ENCODE results near the gene GRIK3.

The GRIK3 gene

DNA sequence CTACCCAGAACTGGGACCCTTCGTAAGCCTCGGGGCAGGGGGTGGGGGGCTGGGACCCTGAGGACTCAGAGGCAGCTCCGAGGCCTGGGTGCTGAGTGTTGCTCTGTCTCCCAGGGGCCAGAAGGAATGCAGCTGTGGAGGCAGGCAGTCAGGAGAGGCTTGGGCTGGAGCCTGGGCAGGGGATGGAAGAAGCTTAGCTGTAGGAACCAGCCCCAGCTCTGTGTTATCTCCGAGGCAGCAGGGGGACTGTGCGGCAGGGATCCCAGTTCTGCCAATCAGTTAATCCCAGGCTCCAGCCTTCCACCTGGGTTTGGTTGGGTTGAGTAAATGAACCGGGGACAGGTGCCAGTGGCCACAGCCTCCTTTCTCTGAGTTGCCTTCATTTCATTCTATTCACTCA is 8.2 kb upstream of the GRIK3 start:
- DNase-seq: no peak

DNA sequence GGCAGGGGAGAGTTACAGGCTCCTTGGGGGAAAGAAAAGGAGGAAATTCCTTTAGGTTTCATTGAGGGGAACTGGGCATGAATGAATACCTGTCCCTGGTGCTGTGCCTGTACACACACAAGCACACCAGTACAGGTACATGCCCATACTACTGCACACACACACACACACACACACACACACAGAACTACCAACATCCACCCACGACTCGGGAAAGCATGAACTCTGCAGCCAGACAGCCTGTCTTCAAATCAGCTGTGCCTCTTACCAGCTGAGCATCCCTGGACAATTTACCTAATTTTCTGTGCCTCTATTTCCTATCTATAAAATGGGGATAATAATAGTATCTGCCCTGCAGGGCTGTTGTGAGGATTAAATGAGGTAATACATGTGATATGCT is 7.2 kb upstream of the GRIK3 start:
- no peak for DNase-seq

DNA sequence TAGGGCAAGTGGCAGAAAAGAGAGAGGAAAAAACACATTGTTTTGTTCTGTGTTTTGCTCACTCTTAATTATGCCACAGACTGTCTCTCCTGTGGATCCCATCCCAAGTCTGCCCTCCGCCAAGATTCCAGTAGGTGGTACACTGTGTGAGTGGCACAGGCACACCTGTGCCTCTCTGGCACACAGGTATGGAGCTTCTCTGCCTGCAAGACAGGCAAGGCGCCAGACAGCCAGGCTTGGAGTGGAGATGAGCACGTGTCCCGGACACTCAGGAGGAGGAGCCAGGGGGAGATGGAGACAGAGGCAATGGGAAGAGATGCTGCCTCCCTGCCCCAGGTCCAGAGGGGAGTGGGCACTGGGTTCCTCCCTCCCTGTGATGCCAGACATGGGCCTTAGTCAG is 6.5 kb upstream of the GRIK3 start:
- DNase-seq: no peak

DNA sequence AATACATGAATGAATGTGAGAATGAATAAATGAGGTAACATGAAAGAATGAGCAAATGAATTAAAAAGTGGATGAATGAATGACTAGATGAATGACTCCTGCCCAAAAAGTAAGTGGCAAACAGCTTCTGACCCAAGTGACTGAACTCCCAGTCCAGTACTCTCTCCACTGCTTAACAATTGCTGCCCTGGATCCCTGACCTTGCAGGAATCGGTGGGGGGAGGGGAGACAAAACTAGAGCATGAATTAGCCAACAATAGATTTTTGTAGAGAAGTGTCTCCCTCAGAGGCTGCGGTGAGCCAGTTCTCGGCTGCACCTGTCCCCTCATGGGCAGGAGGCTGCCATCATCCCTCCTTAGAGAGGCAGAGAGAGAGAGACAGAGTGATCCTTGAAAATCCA is 5.9 kb upstream of the GRIK3 start:
- DNase-seq: no peak

DNA sequence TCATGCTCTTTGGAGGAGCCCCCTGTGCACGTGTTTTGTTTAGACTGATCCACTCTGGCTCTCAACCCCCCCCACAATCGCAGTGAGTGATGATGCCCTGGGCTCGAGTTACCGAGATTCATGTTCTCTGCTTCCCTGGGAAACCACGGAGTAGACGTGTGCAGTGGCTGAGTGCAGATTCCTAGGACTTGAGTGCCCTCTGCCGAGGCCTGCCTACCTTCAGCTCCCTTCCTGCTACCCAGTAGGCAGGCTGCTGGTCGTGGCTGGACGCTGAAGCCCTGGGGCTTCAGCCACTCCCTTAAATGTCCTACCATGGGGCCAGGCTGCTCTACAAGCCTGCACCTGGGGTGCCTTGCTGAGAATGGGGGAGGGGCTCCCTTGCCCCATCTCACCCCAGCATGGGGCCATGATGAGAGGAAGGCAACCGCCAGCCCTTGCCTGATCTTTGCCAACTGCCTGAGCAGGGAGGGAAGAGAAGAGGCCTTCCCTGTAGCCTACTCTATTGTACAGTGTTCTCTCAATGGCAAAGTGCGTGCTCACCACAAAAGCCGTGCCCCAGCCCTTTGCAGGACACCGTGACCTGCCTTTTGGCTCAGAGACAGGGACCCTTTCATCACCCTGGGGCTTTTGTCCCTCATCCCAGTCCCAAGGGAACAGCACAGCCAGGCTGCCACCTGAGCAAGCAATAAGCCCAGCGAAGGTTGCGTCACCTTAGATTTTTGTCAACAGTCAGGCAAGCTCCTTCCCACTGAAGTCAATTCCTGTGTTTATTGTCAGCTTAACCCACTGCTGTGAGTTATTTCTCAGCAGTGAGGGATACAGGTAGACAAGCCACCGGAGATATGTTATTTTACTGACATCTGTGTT is 4.1 kb upstream of the GRIK3 start:
- DNase-seq: peak; percentile 5

DNA sequence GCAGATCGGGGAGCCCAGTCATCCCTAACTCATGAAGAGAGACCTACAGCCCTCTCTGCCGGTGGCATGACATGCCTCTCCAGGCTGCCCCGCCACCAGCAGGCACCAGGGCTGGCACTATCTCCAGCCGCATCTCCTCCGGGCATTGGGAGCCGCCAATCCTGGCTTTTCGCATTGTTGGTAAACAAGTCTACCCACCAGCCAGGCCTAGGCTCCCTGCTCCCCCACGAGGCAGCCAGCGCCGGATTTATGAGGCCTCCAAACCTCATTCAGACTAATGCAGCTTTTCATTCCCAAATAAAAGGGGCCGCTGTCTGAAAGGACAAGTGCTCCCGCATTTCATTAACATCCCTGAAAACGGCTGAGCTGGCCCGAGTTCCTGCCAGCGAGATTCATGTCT is 3.4 kb upstream of the GRIK3 start:
- no peak for DNase-seq

DNA sequence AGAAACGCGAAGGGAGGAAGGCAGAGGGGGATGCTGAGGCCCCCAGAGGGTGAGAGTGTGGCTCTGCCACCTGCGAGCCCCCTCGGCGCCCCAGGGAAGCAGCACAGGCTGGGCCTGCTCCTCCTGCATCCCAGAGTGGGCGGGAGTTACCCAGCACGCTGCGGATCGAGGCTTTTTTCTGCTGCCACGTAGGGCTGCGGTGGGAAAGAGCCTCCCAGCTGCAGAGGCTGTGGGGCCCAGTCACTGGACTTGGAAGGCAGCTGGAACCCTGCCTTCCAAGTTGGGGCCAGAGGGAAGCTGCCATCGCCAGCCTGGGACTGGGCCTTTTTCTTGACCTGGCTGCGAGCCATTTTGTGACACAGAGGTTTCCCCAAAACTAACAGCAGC is 2.3 kb upstream of the GRIK3 start:
- no peak for DNase-seq

DNA sequence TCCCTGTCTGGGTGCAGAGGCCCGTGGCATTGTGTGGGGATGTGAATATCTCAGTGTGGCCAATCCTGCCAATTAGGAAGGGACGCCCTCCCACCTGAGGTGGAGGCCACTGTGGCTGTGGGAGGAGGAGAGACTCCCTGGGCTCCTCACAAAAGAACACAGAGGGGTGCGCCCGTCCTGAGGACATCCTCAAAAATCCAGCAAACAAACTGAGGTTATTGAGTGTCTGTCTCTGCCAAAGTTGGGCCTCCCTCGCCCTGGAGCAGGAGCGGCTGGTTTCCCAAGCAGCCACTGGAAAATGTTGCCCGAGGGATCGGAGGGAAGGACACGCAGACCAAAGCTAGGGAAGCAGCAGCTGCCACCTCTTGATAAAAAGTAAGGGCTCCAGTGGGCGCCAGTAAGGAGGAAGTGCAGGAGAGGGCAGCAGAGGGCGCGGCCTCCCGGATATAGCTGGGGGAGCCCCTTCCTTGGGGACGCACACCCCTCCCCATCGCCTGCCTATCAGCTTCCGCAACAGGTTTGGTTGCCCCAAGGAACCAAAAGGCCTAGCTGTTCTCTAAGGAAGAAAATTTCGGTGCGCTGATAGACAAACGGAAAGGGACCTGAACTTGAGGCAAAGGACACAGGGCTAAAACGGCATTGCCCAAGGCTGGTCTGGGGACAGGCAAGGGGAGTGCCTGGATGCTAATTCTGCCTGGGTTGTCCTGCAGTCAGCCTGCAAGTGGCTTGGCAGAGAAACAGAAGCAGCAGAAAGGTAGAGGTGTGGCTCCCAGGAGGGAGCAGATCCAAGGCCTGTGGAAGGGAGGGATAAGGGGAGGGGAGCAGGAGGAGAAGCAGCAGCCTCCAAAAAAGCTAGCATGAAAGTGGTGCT is 1.7 kb upstream of the GRIK3 start:
- DNase-seq: peak; percentile 61

DNA sequence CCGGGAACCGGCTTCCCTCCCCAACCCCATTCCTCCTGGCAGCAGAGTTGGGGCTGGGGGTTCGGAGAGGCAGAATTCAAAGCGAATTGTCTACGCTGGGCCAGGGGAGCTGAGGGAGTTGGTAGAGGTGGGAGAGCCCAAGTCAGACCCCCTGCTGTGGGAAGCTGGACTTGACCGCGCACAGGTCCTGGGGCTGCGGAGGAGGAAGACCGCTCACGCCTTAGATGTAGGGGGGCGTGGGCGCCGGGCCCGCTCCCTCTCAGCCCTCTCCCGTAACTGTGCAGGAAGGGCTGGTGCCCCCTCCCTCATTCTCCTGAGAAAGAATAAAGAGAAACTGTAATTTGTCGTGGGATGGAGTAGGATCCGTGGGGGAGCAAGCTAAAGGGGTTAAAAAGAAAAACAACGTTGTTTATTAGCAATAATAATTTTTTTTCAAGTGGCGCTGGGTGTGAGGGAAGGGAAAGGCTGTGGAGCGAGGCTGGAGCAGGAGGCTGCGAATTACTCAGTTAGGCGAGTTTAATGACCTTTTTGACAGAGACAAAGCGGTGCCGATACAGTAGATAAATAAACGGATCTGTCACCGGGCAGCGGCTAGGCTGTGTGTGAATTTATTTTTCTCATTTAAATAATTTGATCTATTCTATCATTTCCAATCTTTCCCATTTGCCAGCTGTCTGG is 838 bp upstream of the GRIK3 start:
- DNase-seq: no peak

DNA sequence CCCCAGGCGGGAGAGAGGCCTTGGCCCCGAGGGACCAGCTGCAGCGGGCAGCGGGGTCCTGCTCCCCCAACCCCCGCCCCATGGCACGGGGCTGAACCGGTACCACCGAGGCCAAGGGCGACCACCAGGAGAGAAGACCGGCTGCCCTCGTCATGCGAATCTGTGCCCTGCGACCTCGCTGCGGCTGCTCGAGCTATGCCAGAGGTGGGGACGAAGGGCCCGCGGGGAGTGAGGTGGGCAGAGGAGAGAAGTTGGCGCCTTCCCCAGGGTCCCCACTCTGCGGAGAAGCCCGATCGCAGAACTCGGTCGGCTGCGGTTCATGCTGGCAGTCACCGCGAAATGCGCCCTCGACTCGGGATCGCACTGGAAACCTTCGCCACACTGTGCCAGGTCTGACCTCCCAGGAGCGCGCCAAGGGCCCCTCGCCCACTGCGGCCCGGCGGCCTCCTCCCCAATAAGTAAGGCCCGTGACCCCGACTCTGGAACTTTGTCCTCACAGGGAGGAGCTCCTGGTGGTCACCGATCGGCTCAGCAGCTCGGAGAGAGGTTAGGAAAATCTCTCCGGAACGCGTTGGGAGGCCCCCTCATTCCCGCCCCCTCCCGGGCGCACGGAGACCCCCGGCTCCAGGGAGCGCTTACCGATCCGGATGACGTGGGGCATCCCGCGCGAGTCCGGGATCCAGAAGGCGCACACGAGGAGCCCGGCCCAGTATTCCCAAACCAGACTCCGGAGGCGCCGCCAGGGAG is 787 bp downstream of the GRIK3 start:
- DNase-seq: no peak

DNA sequence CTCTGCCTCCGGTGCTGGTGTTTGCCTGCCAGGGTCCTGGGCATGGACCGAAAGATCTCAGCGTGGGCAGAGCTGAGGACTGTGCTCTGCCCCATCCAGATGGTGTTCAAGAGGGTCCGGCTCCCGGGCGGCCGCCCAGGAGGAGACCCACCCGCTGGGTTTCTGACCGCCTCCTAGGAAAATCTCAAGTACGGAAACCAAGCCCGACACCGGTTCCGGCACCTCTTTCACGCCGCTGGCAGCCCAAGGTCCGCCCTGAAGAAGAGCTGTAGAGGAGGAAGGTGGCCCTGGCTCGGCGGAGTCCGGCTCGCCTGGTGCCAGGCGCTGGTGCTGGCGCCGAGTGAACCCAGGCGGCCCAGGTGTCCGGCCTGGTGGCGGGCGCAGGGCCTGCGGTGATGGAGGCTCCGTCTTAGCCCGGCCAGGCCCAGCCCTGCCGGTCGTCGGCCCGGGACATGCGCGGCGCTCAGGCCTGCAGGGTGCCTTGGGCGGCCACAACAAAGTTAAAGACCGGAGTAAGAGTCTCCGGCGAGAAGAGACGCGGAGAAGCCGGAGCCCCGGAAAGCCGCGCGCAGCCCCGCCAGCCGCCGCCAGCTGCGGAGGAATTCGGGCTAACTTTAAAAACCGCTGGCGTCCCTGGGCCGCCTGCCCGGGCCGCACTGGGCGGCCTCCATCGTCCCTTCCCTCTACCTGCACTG is 1.5 kb downstream of the GRIK3 start:
- DNase-seq: no peak

DNA sequence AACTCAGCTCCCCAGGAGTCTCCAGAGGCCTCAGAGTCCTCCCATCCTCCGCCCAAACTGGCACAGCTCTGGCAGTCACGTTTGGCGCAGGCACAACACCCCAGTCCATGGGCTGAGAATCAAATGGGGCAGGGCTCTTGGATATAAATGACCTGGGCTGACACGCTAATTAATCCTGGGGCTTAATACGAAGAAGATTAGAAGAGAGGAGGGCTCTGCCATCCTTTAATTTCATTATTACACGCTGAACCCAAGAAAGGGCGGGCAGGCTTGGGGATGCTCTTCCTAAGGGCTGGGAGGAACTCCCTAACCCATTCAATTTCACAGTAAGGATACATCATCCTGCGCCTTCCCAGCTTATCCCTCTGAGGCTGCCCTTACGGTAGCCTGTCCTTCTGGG is 2.4 kb downstream of the GRIK3 start:
- no peak for DNase-seq

DNA sequence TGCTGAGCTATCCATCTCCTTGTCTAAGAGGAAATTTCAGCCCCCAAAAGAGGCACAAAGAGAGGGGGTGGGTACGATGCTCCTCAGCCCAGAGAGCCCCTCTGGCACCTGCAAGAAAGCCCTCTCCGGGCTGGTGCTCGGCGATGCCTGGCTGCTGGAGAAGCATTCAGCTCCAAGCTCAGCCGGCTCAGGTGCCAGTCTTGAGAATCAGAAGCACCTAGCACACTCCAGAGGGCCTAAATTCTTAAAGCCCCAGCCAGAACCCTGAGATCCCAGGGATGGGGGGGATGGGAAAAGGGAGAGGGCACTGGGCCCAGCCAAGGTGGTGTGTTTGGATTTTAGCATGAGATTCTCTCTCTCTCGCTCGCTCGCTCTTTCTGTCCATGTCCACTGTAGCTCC is 2.9 kb downstream of the GRIK3 start:
- DNase-seq: no peak

DNA sequence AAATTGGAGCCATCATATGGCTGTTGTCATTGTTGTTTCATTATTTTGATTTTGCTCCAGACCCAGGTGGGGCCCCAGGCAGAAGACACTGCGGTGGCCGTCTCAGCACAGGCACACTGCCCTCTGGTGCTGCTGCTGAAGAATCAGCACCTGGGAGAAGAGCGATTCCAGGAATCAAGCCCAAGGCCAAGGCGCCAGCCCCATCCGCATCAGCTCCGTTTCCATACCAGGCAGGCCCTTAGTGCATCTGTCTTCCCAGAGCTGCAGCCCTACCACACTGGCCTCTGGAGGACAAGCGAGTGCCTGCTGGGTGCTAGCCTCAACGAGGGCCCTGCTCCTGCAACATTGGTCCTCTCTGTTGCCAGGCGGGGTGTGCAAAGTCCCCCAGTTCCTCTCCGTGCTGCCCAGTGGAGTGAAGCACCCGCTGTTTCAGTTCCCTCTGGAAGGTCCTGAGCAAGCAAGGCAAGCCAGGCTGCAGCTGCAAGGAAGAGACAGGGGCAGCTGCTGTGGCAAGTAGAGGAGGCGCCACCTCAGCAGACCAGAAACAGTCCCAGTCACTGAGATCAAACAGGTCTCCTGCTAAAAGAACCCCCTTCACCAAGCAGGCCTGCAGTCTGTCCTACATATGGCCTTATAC is 5.2 kb downstream of the GRIK3 start:
- no peak for DNase-seq

DNA sequence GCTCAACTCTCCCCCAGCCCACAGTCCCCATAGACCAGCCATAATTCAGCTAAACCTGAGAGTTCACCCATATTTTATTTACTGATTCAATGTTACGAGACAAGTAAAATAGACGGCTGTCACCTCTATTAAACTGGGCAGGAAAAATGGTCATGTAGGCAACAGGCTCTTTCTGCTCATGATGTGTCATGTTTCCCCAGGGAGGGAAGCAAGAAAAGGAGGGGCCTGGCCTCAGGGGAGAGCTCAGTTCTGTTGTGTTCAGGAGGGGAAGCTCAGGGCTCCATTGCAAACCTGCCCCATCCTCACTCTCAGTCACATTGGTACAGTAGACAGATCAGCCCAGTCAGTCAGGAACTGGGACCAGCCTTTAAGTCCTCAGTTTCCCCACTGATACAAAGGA is 12.8 kb downstream of the GRIK3 start:
- DNase-seq: no peak

DNA sequence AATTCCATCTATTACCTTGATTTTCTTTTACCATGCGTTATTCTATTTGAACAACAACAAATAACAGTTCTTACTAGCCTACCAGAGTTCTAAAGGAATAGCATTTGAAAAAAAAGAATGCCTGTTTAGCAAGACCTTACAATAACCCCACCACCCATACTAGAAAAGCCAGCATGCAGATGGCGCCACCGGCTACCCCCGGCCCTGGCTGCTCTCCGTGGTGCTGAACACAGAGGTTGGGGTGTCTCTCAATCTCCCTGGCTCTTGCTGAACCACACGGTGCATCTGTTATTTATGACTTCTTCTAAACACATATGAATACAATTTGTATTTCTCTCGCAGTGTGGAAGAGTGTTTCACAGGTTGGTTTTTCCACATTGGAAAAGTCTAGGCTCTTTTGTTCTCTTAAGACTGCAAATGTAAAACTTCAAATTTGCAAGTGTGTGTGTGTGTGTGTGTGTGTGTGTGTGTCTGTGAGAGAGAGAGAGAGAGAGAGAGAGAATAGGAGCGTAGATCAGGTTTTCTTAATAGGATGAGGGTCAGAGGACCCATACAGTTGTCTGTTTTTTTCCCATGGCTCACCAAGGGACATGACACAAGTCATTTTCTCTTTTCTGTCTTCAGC is 13.6 kb downstream of the GRIK3 start:
- DNase-seq: peak; percentile 37

DNA sequence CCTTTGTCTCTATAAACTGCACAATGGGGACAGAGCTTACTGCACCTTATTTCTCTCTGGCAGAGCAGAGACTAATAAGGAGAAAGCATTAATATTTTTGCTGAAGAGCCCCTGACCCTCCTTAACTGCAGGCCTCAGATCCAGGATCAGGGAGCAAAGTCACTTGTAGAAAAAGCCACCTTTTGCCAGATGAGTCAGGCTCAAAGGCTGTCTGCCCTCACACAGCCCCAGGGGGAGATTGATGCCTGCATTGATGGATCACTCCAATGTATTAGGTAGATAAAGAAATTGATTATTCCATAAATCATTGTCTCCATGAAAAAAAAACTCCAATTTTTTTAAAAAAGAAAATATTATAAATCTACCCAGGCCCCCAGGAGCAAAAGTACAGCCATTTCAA is 15.8 kb downstream of the GRIK3 start:
- DNase-seq: no peak

DNA sequence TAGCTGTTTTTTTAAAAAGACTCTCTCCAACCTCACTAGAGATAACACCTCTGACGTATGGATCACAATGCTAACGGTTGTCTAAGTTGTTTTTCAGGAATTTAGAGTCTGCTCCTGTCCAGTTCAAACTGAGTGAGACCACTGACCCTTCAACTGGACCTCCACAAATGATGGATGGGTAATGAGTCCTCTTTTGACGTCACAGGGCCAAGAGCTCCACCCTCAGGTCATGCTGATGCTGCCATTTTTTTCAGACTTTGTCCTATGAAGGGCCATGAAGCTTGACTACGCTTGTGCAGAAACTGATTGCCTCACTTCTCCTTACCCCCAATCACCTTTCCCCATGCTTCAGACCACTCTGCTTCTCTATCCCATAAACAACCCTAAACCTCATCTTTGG is 16.6 kb downstream of the GRIK3 start:
- DNase-seq: no peak

DNA sequence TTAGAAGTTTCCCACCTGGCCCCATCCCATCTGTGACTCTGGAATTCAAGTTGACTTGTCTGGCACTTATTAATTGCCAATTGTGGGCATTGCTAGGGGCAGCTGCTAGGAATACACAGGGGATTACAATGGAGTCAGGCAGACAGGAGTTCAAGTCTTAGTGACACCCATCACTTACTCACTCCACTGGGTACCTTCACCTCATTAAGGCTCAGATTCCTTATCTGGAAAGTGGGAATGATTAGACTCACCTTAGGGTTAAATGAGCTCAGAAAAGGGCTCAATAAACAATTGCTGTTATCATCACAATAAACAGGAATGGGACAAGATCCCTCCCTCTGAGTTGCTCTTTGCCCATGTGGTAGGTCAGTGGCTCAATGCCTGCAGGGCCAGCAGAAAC is 18.2 kb downstream of the GRIK3 start:
- DNase-seq: no peak

DNA sequence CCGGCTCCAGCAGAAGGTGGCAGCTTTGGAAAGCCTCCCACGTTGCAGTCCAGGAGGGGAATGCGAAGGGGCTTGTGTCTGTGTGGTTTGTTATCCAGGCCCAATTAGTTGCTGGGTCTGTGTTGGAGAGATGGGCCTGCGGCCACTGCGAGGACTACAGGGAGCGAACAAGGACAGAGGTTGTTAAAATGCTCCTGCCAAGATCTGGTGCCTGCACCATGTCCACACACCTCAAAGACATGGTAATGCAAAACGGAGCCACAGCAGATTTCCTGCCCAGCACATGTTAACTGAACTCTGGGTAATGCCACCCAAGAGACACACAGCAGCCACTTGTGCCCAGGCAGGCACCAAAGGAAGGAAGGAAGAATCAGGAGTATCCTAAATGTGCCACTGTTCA is 18.6 kb downstream of the GRIK3 start:
- DNase-seq: no peak

DNA sequence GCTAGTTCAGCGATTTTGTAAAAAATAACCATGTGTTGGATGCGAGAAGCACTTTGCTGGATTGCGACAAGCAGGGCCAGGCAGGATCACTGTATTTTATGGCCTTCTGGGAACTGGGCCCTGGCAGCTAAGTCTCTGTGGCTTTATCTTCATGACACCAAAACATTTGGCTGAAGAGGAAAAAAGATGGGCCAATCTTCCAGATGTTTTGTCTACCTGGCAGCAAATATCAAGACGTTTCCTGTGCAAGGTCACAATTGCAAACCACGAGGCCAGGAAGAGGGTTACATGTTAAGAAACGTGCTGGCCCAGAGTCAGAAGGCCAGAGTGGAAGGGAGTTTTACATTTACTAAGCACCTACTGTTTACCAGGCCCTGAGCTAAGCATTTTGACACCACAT is 22.1 kb downstream of the GRIK3 start:
- no peak for DNase-seq
